ENCODE results near the gene PCTP. TPM values are rescaled to one million over a fixed set of nuclear protein-coding genes. Genes with fewer than 3 reads are reported as not detected.

Gene PCTP
- total RNA-seq, 4 donors from 2014 or later: 8.6 to 581 (median 35.0) TPM

- no peak for TF ChIP-seq EP300 (IDR thresholded peaks at IDR 0.05; ENCODE audit: low read depth)
- no peak for TF ChIP-seq POLR2A (IDR thresholded peaks at IDR 0.05)
- in situ Hi-C loops (cut with MboI; ENCODE audit: low pct_ligation_motif_present in 1 of 4, low pct_unique_long_range_greater_than_20kb in 1 of 4, low sequenced_read_pairs in 3 of 4): no loop called here
- no peak for DNase-seq
- H3K27ac ChIP-seq: no peak overlapping the region
- H3K4me1 ChIP-seq: no peaks in the 10 kb centered on the region
- H3K27me3 ChIP-seq: no peaks in the 10 kb centered on the region
- H3K4me3 ChIP-seq: no peak overlapping the region
- H3K36me3 ChIP-seq: no peaks in the 10 kb centered on the region
- intact Hi-C loops (cut with DNase I; ENCODE audit: low total_unique reads): no loop called here
- WGBS, 2 donors (ENCODE audit: low coverage in 1 of 2): 78 to 87% methylated on average over 3 of the region's 3 CpGs
- no peaks in the 10 kb centered on the region for H3K9me3 ChIP-seq
Observed at GRCh38 chr17:55813944-55814343, 63.1 kb downstream of the PCTP start.

- no peak overlapping the region for H3K27ac ChIP-seq
Observed at GRCh38 chr17:55814377-55814776, 63.5 kb downstream of the PCTP start.

GRCh38 chr17:55816532-55817396 is 65.9 kb downstream of the PCTP start:
- H3K9me3 ChIP-seq: no peaks in the 10 kb centered on the region
- H3K27me3 ChIP-seq: no peaks in the 10 kb centered on the region
- in situ Hi-C loops (cut with MboI; ENCODE audit: low pct_ligation_motif_present in 1 of 4, low pct_unique_long_range_greater_than_20kb in 1 of 4, low sequenced_read_pairs in 3 of 4): no loop called here
- H3K36me3 ChIP-seq: no peaks in the 10 kb centered on the region
- H3K27ac ChIP-seq: no peak overlapping the region
- intact Hi-C loops (cut with DNase I; ENCODE audit: low total_unique reads): no loop called here
- DNase-seq: no peak
- H3K4me3 ChIP-seq: no peak overlapping the region
- WGBS, 2 donors (ENCODE audit: low coverage in 1 of 2): 48 to 72% methylated on average over 3 to 8 of the region's 8 CpGs
- no peaks in the 10 kb centered on the region for H3K4me1 ChIP-seq
- TF ChIP-seq POLR2AphosphoS5 (IDR thresholded peaks at IDR 0.05) (no peak), CTCF (IDR thresholded peaks at IDR 0.05) (no peak), EP300 (IDR thresholded peaks at IDR 0.05; ENCODE audit: low read depth) (no peak), POLR2A (IDR thresholded peaks at IDR 0.05) (no peak)

More at GRCh38 chr17:55814377-55814776, 63.5 kb downstream of the PCTP start:
- DNase-seq: no peak
- Histone ChIP-seq H3K36me3 (no peaks in the 10 kb centered on the region), H3K27me3 (no peaks in the 10 kb centered on the region), H3K4me3 (no peak overlapping the region), H3K9me3 (no peaks in the 10 kb centered on the region), H3K4me1 (no peaks in the 10 kb centered on the region)
- no peak for TF ChIP-seq POLR2A (IDR thresholded peaks at IDR 0.05)
- no peak for TF ChIP-seq CTCF (IDR thresholded peaks at IDR 0.05)
- TF ChIP-seq EP300 (IDR thresholded peaks at IDR 0.05; ENCODE audit: low read depth): no peak
- no peak for TF ChIP-seq POLR2AphosphoS5 (IDR thresholded peaks at IDR 0.05)
- WGBS, 2 donors (ENCODE audit: low coverage in 1 of 2): 50 to 72% methylated on average over 6 of the region's 6 CpGs
- in situ Hi-C loops (cut with MboI; ENCODE audit: low pct_ligation_motif_present in 1 of 4, low pct_unique_long_range_greater_than_20kb in 1 of 4, low sequenced_read_pairs in 3 of 4) (no loop called here), intact Hi-C loops (cut with DNase I; ENCODE audit: low total_unique reads) (no loop called here)

- no peaks in the 10 kb centered on the region for H3K4me1 ChIP-seq
- H3K4me3 ChIP-seq: no peak overlapping the region
- no peaks in the 10 kb centered on the region for H3K27me3 ChIP-seq
- intact Hi-C loops (cut with DNase I; ENCODE audit: low total_unique reads): no loop called here
- no peaks in the 10 kb centered on the region for H3K36me3 ChIP-seq
- in situ Hi-C loops (cut with MboI; ENCODE audit: low pct_ligation_motif_present in 1 of 4, low pct_unique_long_range_greater_than_20kb in 1 of 4, low sequenced_read_pairs in 3 of 4): no loop called here
- no peak overlapping the region for H3K27ac ChIP-seq
- no peak for TF ChIP-seq EP300 (IDR thresholded peaks at IDR 0.05; ENCODE audit: low read depth)
- TF ChIP-seq POLR2A (IDR thresholded peaks at IDR 0.05): no peak
- no peak for TF ChIP-seq CTCF (IDR thresholded peaks at IDR 0.05)
- no peak for TF ChIP-seq POLR2AphosphoS5 (IDR thresholded peaks at IDR 0.05)
- no peak for DNase-seq
- 80 to 86% methylated on average over 1 of the region's 1 CpG for WGBS, 2 donors (ENCODE audit: low coverage in 1 of 2)
- no peaks in the 10 kb centered on the region for H3K9me3 ChIP-seq
Observed at GRCh38 chr17:55817397-55817709, 66.5 kb downstream of the PCTP start.

Data from transverse colon (tissue), 4 donors.